Stomach (tissue), 4 donors: Measurements from ENCODE around the gene MRPL12.

Experiments
- EP300 ChIP-seq: sonication (generic); formaldehyde crosslinking; IDR thresholded peaks from one replicate; pipeline ENCODE4 v1.6.1; 2017; ENCODE audit warnings: antibody characterized with exemption
- POLR2A ChIP-seq, 4 donors: fragments of 450-650 bp; IDR thresholded peaks; one replicate each; pipeline ENCODE4 v1.6.1; 2016; ENCODE audit warnings: antibody characterized with exemption in 4 of 4, control low read depth in 2 of 4, mild to moderate bottlenecking in 1 of 4, moderate library complexity in 1 of 4
- POLR2AphosphoS5 ChIP-seq, 3 donors: sonication (generic); formaldehyde crosslinking; IDR thresholded peaks; one replicate each; pipeline ENCODE4 v1.6.1; 2016; ENCODE audit warnings: antibody characterized with exemption in 3 of 3
- TF ChIP-seq, protein P1 (sequence below), 7 experiments: fragments of 450-650 bp in 4 of 7; fragments of 200-600 bp in 3 of 7; sonication (generic) in 3 of 7; IDR thresholded peaks; one replicate each; pipeline ENCODE4 v1.5.1; 2016 to 2019; ENCODE audit warnings: antibody characterized with exemption in 7 of 7, control low read depth in 2 of 7, mild to moderate bottlenecking in 1 of 7

DNA sequence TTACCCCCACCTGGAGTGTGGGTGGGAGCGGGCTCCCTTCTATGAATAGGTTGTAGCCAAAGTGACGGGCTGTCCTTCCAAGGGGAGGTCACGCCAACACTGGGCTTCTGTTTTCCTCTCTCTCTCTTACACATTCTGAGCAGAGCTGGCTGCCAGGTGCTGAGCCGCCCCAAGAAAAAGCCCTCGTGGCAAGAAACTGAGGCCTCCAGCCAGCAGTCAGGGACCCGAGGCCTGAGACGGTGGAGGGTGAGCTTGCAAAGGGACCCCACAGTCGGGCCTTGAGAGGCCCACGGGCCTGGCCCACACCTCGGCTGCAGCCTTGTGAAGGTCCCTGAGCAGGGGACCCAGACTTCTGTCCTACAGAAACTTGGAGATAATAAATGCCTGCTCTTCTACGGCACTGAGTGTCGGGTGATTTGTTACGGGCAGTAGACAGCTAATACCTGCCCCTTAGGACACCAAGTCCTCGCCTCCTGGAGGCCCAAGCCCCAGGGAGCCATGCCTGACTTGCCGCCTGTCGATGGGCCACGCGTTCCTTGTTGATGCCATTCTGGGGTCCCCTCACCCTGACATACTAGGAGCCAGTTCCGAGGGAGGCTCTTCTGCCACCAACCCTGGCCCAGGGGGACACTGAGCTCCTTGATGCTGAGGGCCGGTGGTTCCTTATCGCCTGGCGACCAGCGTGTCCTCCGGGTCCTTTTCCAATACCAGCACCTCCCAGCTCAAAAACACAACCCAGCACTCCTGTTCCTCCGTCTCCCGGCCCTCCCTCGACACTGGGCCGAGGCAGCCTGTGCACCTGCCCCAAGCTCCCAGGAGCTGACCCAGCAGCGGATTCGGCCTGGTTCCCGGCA lies 35.0 kb downstream of the MRPL12 start:
- TF ChIP-seq, protein P1, sequence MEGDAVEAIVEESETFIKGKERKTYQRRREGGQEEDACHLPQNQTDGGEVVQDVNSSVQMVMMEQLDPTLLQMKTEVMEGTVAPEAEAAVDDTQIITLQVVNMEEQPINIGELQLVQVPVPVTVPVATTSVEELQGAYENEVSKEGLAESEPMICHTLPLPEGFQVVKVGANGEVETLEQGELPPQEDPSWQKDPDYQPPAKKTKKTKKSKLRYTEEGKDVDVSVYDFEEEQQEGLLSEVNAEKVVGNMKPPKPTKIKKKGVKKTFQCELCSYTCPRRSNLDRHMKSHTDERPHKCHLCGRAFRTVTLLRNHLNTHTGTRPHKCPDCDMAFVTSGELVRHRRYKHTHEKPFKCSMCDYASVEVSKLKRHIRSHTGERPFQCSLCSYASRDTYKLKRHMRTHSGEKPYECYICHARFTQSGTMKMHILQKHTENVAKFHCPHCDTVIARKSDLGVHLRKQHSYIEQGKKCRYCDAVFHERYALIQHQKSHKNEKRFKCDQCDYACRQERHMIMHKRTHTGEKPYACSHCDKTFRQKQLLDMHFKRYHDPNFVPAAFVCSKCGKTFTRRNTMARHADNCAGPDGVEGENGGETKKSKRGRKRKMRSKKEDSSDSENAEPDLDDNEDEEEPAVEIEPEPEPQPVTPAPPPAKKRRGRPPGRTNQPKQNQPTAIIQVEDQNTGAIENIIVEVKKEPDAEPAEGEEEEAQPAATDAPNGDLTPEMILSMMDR (IDR thresholded peaks at IDR 0.05), result no peak
- TF ChIP-seq POLR2A (IDR thresholded peaks at IDR 0.05), result no peak
- TF ChIP-seq EP300, result no peak
- TF ChIP-seq POLR2AphosphoS5 (IDR thresholded peaks at IDR 0.05), result no peak
